ENCODE results near the gene MSMP.

MSMP gene

DNA sequence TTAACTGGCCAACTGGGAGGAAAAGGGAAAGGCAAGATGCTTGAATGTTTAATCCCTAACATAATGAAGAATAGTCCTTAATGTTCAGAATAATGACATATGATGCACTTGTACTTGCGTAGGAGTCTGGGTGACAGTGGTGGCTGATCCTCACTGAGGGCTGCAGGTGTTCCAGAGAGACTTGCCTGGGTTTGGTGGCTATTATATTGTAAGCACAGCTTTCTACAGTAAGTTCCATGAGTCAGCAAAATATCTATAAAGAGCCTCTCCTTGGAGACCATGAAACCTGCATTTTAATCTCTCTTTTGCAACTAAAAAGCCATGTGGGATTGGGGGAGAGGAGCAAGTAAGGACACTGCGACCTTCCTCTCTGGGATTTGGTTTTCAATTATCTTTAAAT lies 35.5 kb upstream of the MSMP start:
- no peaks in the 10 kb centered on the region for H3K79me2 ChIP-seq (ENCODE audit: insufficient read depth, low read length)
- H2AFZ ChIP-seq (ENCODE audit: low read depth, low read length, severe bottlenecking), result no peak overlapping the region
- H3K9me2 ChIP-seq (replicated peaks; ENCODE audit: insufficient read depth, low read length), result no peaks in the 10 kb centered on the region
- TF ChIP-seq, protein P1, sequence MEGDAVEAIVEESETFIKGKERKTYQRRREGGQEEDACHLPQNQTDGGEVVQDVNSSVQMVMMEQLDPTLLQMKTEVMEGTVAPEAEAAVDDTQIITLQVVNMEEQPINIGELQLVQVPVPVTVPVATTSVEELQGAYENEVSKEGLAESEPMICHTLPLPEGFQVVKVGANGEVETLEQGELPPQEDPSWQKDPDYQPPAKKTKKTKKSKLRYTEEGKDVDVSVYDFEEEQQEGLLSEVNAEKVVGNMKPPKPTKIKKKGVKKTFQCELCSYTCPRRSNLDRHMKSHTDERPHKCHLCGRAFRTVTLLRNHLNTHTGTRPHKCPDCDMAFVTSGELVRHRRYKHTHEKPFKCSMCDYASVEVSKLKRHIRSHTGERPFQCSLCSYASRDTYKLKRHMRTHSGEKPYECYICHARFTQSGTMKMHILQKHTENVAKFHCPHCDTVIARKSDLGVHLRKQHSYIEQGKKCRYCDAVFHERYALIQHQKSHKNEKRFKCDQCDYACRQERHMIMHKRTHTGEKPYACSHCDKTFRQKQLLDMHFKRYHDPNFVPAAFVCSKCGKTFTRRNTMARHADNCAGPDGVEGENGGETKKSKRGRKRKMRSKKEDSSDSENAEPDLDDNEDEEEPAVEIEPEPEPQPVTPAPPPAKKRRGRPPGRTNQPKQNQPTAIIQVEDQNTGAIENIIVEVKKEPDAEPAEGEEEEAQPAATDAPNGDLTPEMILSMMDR (IDR thresholded peaks at IDR 0.05; ENCODE audit: insufficient read depth, low read length, poor library complexity, severe bottlenecking), result no peak
- TF ChIP-seq EZH2phosphoT487 (conservative IDR thresholded peaks at IDR 0.05; ENCODE audit: low read length), result no peak
- no peaks in the 10 kb centered on the region for H3K36me3 ChIP-seq (ENCODE audit: low read length)
- H3K4me2 ChIP-seq (ENCODE audit: low read depth, low read length, poor library complexity, severe bottlenecking), result no peak overlapping the region
- H3K9me3 ChIP-seq (ENCODE audit: insufficient read depth, low read length), result no peaks in the 10 kb centered on the region
- H4K20me1 ChIP-seq (ENCODE audit: low read depth, low read length), result no peaks in the 10 kb centered on the region
- H3K4me3 ChIP-seq (ENCODE audit: insufficient read depth, low read length, poor library complexity, severe bottlenecking), result no peak overlapping the region
- no peak overlapping the region for H3K27ac ChIP-seq (ENCODE audit: low read depth, low read length)
- no peaks in the 10 kb centered on the region for H3F3A ChIP-seq (ENCODE audit: insufficient read depth)
- no peak overlapping the region for H3K9ac ChIP-seq (ENCODE audit: low read length)
- H3K27me3 ChIP-seq (ENCODE audit: low read length), result no peaks in the 10 kb centered on the region

DNA sequence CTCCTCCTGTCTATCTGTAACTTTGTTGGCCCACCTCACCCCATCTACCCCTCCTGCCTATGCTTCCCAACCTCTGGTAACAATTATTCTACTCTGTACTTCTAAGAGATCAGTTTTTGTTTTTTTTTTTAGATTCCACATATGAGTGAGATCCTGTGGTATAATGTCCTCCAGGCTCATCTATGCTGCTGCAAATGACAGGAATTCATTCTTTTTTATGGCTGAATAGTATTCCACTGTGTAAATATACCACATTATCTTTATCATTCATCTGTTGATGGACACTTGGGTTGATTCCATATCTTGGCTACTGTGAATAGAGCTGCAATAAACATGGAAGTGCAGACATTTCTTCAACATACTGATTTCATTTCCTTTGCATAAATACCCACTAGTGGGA lies 29.3 kb upstream of the MSMP start:
- Histone ChIP-seq H3K9ac (ENCODE audit: low read length) (no peak overlapping the region), H3K9me2 (replicated peaks; ENCODE audit: insufficient read depth, low read length) (no peaks in the 10 kb centered on the region), H3K79me2 (ENCODE audit: insufficient read depth, low read length) (no peaks in the 10 kb centered on the region), H3K27ac (ENCODE audit: low read depth, low read length) (no peak overlapping the region), H3K4me3 (ENCODE audit: insufficient read depth, low read length, poor library complexity, severe bottlenecking) (no peak overlapping the region), H3K4me2 (ENCODE audit: low read depth, low read length, poor library complexity, severe bottlenecking) (no peak overlapping the region), H3K27me3 (ENCODE audit: low read length) (no peaks in the 10 kb centered on the region), H3F3A (ENCODE audit: insufficient read depth) (0 out of 2 replicates have a peak, but pooled peaks cover 8% of the 10 kb centered on the region), H3K36me3 (ENCODE audit: low read length) (0 out of 2 replicates have a peak, but pooled peaks cover 4% of the 10 kb centered on the region), H4K20me1 (ENCODE audit: low read depth, low read length) (no peaks in the 10 kb centered on the region), H2AFZ (ENCODE audit: low read depth, low read length, severe bottlenecking) (no peak overlapping the region), H3K9me3 (ENCODE audit: insufficient read depth, low read length) (no peaks in the 10 kb centered on the region)
- no peak for TF ChIP-seq EZH2phosphoT487 (conservative IDR thresholded peaks at IDR 0.05; ENCODE audit: low read length)
- TF ChIP-seq, protein P1 (IDR thresholded peaks at IDR 0.05; ENCODE audit: insufficient read depth, low read length, poor library complexity, severe bottlenecking), result no peak

DNA sequence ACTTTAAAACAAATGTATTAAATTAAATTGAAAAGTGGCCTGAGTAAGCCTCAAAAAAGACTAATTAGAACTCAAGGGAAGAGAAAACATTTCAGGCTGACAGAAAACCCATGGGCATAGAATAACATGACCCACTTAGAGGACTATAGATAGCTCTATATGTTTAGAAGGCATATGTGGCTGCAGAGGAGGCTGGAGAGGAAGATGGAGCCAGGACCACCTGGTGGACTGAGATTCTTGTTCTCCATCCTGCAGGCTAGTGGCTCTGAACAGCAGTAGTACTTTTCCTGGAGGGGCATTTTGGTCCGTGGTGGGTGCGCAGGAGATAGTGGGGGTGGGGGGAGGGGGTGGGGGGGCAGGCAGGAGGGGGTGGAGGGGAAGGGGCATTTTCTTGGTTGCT lies 27.0 kb upstream of the MSMP start:
- Histone ChIP-seq H3K9me3 (ENCODE audit: insufficient read depth, low read length) (no peaks in the 10 kb centered on the region), H3K27ac (ENCODE audit: low read depth, low read length) (no peak overlapping the region), H3K9me2 (replicated peaks; ENCODE audit: insufficient read depth, low read length) (no peaks in the 10 kb centered on the region), H3F3A (ENCODE audit: insufficient read depth) (0 out of 2 replicates have a peak, but pooled peaks cover 8% of the 10 kb centered on the region), H3K36me3 (ENCODE audit: low read length) (0 out of 2 replicates have a peak, but pooled peaks cover 4% of the 10 kb centered on the region), H3K4me3 (ENCODE audit: insufficient read depth, low read length, poor library complexity, severe bottlenecking) (no peak overlapping the region), H4K20me1 (ENCODE audit: low read depth, low read length) (no peaks in the 10 kb centered on the region), H3K4me2 (ENCODE audit: low read depth, low read length, poor library complexity, severe bottlenecking) (no peak overlapping the region), H3K79me2 (ENCODE audit: insufficient read depth, low read length) (no peaks in the 10 kb centered on the region), H2AFZ (ENCODE audit: low read depth, low read length, severe bottlenecking) (no peak overlapping the region), H3K27me3 (ENCODE audit: low read length) (no peaks in the 10 kb centered on the region), H3K9ac (ENCODE audit: low read length) (no peak overlapping the region)
- TF ChIP-seq, protein P1 (IDR thresholded peaks at IDR 0.05; ENCODE audit: insufficient read depth, low read length, poor library complexity, severe bottlenecking), result no peak
- TF ChIP-seq EZH2phosphoT487 (conservative IDR thresholded peaks at IDR 0.05; ENCODE audit: low read length), result no peak
